ENCODE data around the gene GALC.

The GALC gene

GRCh38 chr14:88005978-88006851 lies 13.2 kb upstream of the GALC start:
- DNase-seq: peak; percentile 35 to 77

- peak in 1 of 2 experiments; percentile 28 for DNase-seq
Measured at GRCh38 chr14:88005050-88005481, 12.1 kb upstream of the GALC start, which contains the start of gene GPR65. Gene GPR65, plus strand, starts transcription at chr14:88005135. Its CDS starts 5,713 bp downstream, at chr14:88010848.

- DNase-seq: no peak
Measured at GRCh38 chr14:88004506-88005036, 11.6 kb upstream of the GALC start.

- DNase-seq: no peak
Measured at GRCh38 chr14:88003425-88003824, 10.4 kb upstream of the GALC start.

- no peak for DNase-seq
Measured at GRCh38 chr14:88002421-88003075, 9.6 kb upstream of the GALC start.

GRCh38 chr14:87999277-87999676 lies 6.3 kb upstream of the GALC start:
- DNase-seq: no peak

GRCh38 chr14:87998482-87998881 lies 5.5 kb upstream of the GALC start:
- DNase-seq: no peak

- no peak for DNase-seq
Measured at GRCh38 chr14:87996291-87996592, 3.3 kb upstream of the GALC start.

GRCh38 chr14:87995500-87996290 lies 2.7 kb upstream of the GALC start:
- DNase-seq: no peak

- no peak for DNase-seq
Measured at GRCh38 chr14:87994974-87995373, 2.0 kb upstream of the GALC start.

- DNase-seq: no peak
Measured at GRCh38 chr14:87992346-87992717, 650 bp downstream of the GALC start.

GRCh38 chr14:87990682-87991081 lies 2.3 kb downstream of the GALC start:
- DNase-seq: no peak

- DNase-seq: no peak
Measured at GRCh38 chr14:87989956-87990299, 3.1 kb downstream of the GALC start.

- DNase-seq: no peak
Measured at GRCh38 chr14:87989221-87989955, 3.6 kb downstream of the GALC start.

GRCh38 chr14:87979689-87980088 lies 13.3 kb downstream of the GALC start:
- DNase-seq: no peak

GRCh38 chr14:87975636-87976035 lies 17.3 kb downstream of the GALC start:
- DNase-seq: no peak

GRCh38 chr14:87971010-87971409 lies 22.0 kb downstream of the GALC start:
- no peak for DNase-seq

GRCh38 chr14:87967496-87967895 lies 25.5 kb downstream of the GALC start:
- DNase-seq: no peak

- DNase-seq: no peak
Measured at GRCh38 chr14:87966816-87967215, 26.2 kb downstream of the GALC start.

GRCh38 chr14:87961246-87961645 lies 31.7 kb downstream of the GALC start:
- no peak for DNase-seq

GRCh38 chr14:87960013-87960787 lies 32.8 kb downstream of the GALC start:
- DNase-seq: no peak

GRCh38 chr14:87955501-87955900 lies 37.5 kb downstream of the GALC start:
- no peak for DNase-seq
